Nephron (organoid): Measurements from ENCODE around the gene GPNMB.

Experiments used
- H3K27ac Mint-ChIP-seq, 3 experiments: 2 replicates each; pipeline ENCODE4 v1.8.0; 2020; ENCODE audit warnings: mixed read lengths in 3 of 3, mild to moderate bottlenecking in 2 of 3, moderate library complexity in 1 of 3
- H3K27me3 Mint-ChIP-seq: 2 replicates; pipeline ENCODE4 v1.8.0; 2021; ENCODE audit warnings: low read depth, mild to moderate bottlenecking, moderate library complexity, mixed read lengths
- H3K36me3 Mint-ChIP-seq: 2 replicates; pipeline ENCODE4 v1.8.0; 2020; ENCODE audit warnings: low read depth, mixed read lengths
- H3K4me1 Mint-ChIP-seq: 2 replicates; pipeline ENCODE4 v1.8.0; 2020; ENCODE audit warnings: mixed read lengths
- H3K4me3 Mint-ChIP-seq, 3 experiments: 2 replicates each; pipeline ENCODE4 v1.8.0; 2020; ENCODE audit warnings: mild to moderate bottlenecking in 3 of 3, mixed read lengths in 3 of 3, moderate library complexity in 2 of 3
- H3K9me3 Mint-ChIP-seq: 2 replicates; pipeline ENCODE4 v1.8.0; 2020; ENCODE audit warnings: mixed read lengths
- CTCF ChIP-seq, 3 experiments: fragments of 200-600 bp; sonication (generic); IDR thresholded peaks; one replicate each; pipeline ENCODE4 v1.5.0; 2021; ENCODE audit warnings: antibody characterized with exemption in 3 of 3; ENCODE audit not compliant: unreplicated experiment in 3 of 3

The GPNMB gene

GRCh38 chr7:23239698-23240097 lies 6.9 kb upstream of the GPNMB start:
- Mint-ChIP-seq H3K27me3 (peaks cover 9% of the 10 kb centered on the region), H3K4me1 (peaks cover 13% of the 10 kb centered on the region), H3K36me3 (no peaks in the 10 kb centered on the region), H3K27ac (no peak overlapping the region), H3K4me3 (no peak overlapping the region), H3K9me3 (no peaks in the 10 kb centered on the region)
- TF ChIP-seq CTCF (IDR thresholded peaks at IDR 0.05; ENCODE audit: unreplicated experiment in 3 of 3), result no peak

GRCh38 chr7:23242321-23242720 lies 4.3 kb upstream of the GPNMB start:
- H3K4me1 Mint-ChIP-seq, result peaks cover 20% of the 10 kb centered on the region
- H3K27me3 Mint-ChIP-seq, result peaks cover 11% of the 10 kb centered on the region
- no peaks in the 10 kb centered on the region for H3K36me3 Mint-ChIP-seq
- no peaks in the 10 kb centered on the region for H3K9me3 Mint-ChIP-seq
- no peak for TF ChIP-seq CTCF (IDR thresholded peaks at IDR 0.05; ENCODE audit: unreplicated experiment in 3 of 3)
- no peak overlapping the region for H3K27ac Mint-ChIP-seq
- no peak overlapping the region for H3K4me3 Mint-ChIP-seq

- peaks cover 20% of the 10 kb centered on the region for H3K4me1 Mint-ChIP-seq
- no peak for TF ChIP-seq CTCF (IDR thresholded peaks at IDR 0.05; ENCODE audit: unreplicated experiment in 3 of 3)
- H3K27ac Mint-ChIP-seq, result peak overlapping the region in 2 of 3 experiments; percentile 24 to 39
- no peaks in the 10 kb centered on the region for H3K36me3 Mint-ChIP-seq
- no peak overlapping the region for H3K4me3 Mint-ChIP-seq
- H3K9me3 Mint-ChIP-seq, result no peaks in the 10 kb centered on the region
- H3K27me3 Mint-ChIP-seq, result peaks cover 12% of the 10 kb centered on the region
Observed at GRCh38 chr7:23242935-23243334, 3.6 kb upstream of the GPNMB start.

- Mint-ChIP-seq H3K4me3 (peak overlapping the region in 2 of 3 experiments; percentile 30 to 67), H3K4me1 (peaks cover 20% of the 10 kb centered on the region), H3K36me3 (no peaks in the 10 kb centered on the region), H3K27ac (peak overlapping the region in 1 of 3 experiments; percentile 15), H3K27me3 (peaks cover 16% of the 10 kb centered on the region), H3K9me3 (peaks cover 25% of the 10 kb centered on the region)
- TF ChIP-seq CTCF (IDR thresholded peaks at IDR 0.05; ENCODE audit: unreplicated experiment in 3 of 3), result no peak
Observed at GRCh38 chr7:23247046-23247602, 549 bp downstream of the GPNMB start.

- Mint-ChIP-seq H3K4me1 (peaks cover 18% of the 10 kb centered on the region), H3K4me3 (no peak overlapping the region), H3K27me3 (peaks cover 16% of the 10 kb centered on the region), H3K36me3 (no peaks in the 10 kb centered on the region), H3K27ac (no peak overlapping the region), H3K9me3 (peaks cover 25% of the 10 kb centered on the region)
- TF ChIP-seq CTCF (IDR thresholded peaks at IDR 0.05; ENCODE audit: unreplicated experiment in 3 of 3), result no peak
Observed at GRCh38 chr7:23247603-23248335, 1.2 kb downstream of the GPNMB start.

- H3K36me3 Mint-ChIP-seq, result no peaks in the 10 kb centered on the region
- H3K4me3 Mint-ChIP-seq, result no peak overlapping the region
- no peak for TF ChIP-seq CTCF (IDR thresholded peaks at IDR 0.05; ENCODE audit: unreplicated experiment in 3 of 3)
- peaks cover 7% of the 10 kb centered on the region for H3K27me3 Mint-ChIP-seq
- H3K27ac Mint-ChIP-seq, result no peak overlapping the region
- peaks cover 25% of the 10 kb centered on the region for H3K9me3 Mint-ChIP-seq
- peaks cover 9% of the 10 kb centered on the region for H3K4me1 Mint-ChIP-seq
Observed at GRCh38 chr7:23249486-23249885, 2.9 kb downstream of the GPNMB start.
